ENCODE results near the gene PMEPA1.

Gene PMEPA1

DNA sequence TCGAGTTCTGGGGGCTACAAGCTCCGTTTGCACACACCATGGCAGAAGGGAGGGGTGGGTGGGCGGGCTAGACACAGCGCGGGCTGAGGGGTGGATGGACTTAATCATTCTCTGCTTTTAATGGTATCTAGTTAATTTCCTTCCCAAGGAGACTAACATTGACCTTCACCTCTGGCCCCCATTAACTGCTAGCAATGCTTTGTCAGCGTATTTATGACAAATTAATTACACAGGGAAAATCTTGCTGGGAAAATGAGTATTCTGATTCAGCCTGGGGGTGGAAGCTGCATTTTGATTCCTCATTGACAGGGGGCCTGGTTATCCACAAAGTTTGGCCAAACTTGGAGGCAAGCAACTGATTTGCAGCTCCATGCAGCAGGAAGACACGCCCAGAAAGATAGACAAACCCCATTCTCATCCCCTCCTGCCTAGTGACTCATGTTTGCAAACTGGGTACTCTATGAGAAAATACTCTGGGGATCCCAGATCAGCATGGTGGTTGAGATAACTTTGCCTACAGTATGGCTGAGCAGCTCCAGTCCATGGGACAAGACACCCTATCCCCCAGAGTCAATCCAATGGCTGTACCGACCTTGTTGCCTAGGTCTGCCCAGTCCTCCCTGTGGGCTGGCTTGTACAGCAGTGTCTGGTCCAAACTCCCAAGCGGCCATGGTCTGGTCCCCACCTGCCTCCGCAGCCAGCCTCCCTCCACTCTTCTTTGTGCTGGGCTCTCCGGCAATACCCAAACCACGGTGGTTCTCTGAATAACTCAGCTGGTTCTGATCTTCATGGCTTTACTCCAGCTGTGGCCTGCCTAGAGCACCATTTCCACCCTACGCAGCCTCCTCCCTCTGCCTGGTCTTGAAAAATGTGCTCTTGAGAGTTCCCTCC, 109.2 kb downstream of the PMEPA1 start:
- DNase-seq (no peak), ATAC-seq (replicated peaks) (no peak)
- no peak overlapping the region for H3K27ac Mint-ChIP-seq
- no peaks in the 10 kb centered on the region for H3K9me3 Mint-ChIP-seq
- peaks cover 3% of the 10 kb centered on the region for H3K36me3 Mint-ChIP-seq (ENCODE audit: insufficient read depth)
- no peak overlapping the region for H3K4me3 Mint-ChIP-seq
- H3K27me3 Mint-ChIP-seq, result no peaks in the 10 kb centered on the region
- H3K4me1 Mint-ChIP-seq (ENCODE audit: low read depth in 2 of 2), result peaks cover 23 to 28% of the 10 kb centered on the region in 2 donors

DNA sequence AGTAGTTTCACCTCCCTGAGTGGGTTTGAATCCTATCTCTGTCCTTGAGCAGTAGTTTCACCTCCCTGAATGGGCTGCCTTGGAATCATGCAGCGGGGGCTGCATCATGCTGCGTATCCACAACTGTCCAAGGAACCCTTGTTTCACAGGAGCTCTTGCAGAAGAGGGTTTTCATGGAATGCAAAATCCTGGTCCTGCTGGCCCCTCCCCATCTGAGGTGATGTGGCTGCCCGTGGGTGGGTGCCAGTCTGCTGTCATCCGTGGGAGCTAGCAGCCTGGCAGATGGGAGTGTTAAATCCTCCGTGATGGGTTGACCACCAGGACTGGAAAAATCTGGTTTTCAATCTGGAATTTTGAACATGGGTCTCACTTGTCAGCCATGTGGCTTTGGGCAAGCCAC, 111.3 kb downstream of the PMEPA1 start:
- ATAC-seq (replicated peaks) (no peak), DNase-seq (no peak)
- Mint-ChIP-seq H3K36me3 (ENCODE audit: insufficient read depth) (no peaks in the 10 kb centered on the region), H3K27ac (no peak overlapping the region), H3K27me3 (no peaks in the 10 kb centered on the region), H3K9me3 (no peaks in the 10 kb centered on the region), H3K4me1 (ENCODE audit: low read depth in 2 of 2) (peaks cover 10 to 13% of the 10 kb centered on the region in 2 donors), H3K4me3 (no peak overlapping the region)

All from effector memory CD8-positive, alpha-beta T cell (primary cell).